Activated B cell treated with CpG ODN at 0.5 μM for 24 hours (primary cell): Measurements from ENCODE around the gene CAND1. TPM values are rescaled to one million over a fixed set of nuclear protein-coding genes. Genes with fewer than 3 reads are reported as not detected.

Experiments
- ATAC-seq: fragments of 200-7000 bp; cut with Tn5 transposase; one replicate; pipeline ENCODE4 v1.10.0; 2021; ENCODE audit warnings: low read depth, mild to moderate bottlenecking, moderate library complexity
- CTCF ChIA-PET: fragments of 350-600 bp; sonication (Branson Sonifier 250); formaldehyde crosslinking; loops from one replicate; lab custom pipeline; 2021; ENCODE audit warnings: antibody characterized with exemption; lab: Charles Lee
- POLR2A ChIA-PET: fragments of 350-600 bp; sonication (Branson Sonifier 250); formaldehyde crosslinking; loops from one replicate; lab custom pipeline; 2021; ENCODE audit warnings: antibody characterized with exemption; lab: Charles Lee
- DNase-seq: peaks from one replicate; pipeline ENCODE4 v3.0.0; 2022
- H3K27ac Mint-ChIP-seq: one replicate; pipeline ENCODE4 v1.8.0; 2020; ENCODE audit warnings: mixed read lengths
- H3K27me3 Mint-ChIP-seq: one replicate; pipeline ENCODE4 v1.8.0; 2021; ENCODE audit warnings: mixed read lengths
- H3K36me3 Mint-ChIP-seq: one replicate; pipeline ENCODE4 v1.8.0; 2021; ENCODE audit warnings: low read depth, mixed read lengths
- H3K4me1 Mint-ChIP-seq: one replicate; pipeline ENCODE4 v1.8.0; 2021; ENCODE audit warnings: mixed read lengths
- H3K4me3 Mint-ChIP-seq: one replicate; pipeline ENCODE4 v1.8.0; 2020; ENCODE audit warnings: mild to moderate bottlenecking, mixed read lengths
- H3K9me3 Mint-ChIP-seq: one replicate; pipeline ENCODE4 v1.8.0; 2020; ENCODE audit warnings: mixed read lengths
- intact Hi-C: fragments of 100-400 bp; cut with micrococcal nuclease; formaldehyde crosslinking; loops from one replicate; pipeline ENCODE4 v1.15.1; 2024
- total RNA-seq: library from RNA; stranded (reverse); gene quantifications from 2 replicates; pipeline ENCODE4 v1.2.3, GENCODE V29; 2022
- TF ChIP-seq, protein P1 (sequence below): fragments of 200-600 bp; IDR thresholded peaks from one replicate; pipeline ENCODE4 v1.8.0; 2022; ENCODE audit warnings: antibody characterized with exemption, mild to moderate bottlenecking

CAND1 gene
- total RNA-seq, 1 donor from 2014 or later, result 123 TPM

DNA sequence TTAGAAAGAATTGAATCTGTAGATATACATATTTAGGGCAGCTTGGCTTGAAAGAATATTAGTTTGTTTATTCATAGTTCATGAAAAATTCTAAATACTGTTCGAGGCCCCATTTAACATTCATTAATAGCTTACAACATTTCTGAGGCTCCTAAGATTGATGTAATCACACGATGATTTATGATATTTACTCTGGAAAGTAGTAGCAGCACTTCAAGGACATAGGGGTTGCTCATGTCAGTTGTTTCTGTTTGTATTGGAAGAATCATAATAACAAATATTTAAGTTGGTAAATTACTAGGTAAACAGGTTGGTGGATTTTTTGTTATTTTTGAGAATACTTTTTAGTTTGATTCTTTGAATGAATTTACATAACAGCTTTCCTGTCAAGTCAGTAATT is 30.4 kb downstream of the CAND1 start:
- ChIA-PET CTCF (no interaction called here), POLR2A (no interaction called here)
- no peak overlapping the region for H3K4me3 Mint-ChIP-seq
- DNase-seq, result no peak
- TF ChIP-seq, protein P1, sequence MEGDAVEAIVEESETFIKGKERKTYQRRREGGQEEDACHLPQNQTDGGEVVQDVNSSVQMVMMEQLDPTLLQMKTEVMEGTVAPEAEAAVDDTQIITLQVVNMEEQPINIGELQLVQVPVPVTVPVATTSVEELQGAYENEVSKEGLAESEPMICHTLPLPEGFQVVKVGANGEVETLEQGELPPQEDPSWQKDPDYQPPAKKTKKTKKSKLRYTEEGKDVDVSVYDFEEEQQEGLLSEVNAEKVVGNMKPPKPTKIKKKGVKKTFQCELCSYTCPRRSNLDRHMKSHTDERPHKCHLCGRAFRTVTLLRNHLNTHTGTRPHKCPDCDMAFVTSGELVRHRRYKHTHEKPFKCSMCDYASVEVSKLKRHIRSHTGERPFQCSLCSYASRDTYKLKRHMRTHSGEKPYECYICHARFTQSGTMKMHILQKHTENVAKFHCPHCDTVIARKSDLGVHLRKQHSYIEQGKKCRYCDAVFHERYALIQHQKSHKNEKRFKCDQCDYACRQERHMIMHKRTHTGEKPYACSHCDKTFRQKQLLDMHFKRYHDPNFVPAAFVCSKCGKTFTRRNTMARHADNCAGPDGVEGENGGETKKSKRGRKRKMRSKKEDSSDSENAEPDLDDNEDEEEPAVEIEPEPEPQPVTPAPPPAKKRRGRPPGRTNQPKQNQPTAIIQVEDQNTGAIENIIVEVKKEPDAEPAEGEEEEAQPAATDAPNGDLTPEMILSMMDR, result no peak
- H3K27me3 Mint-ChIP-seq, result no peaks in the 10 kb centered on the region
- no peaks in the 10 kb centered on the region for H3K4me1 Mint-ChIP-seq
- H3K27ac Mint-ChIP-seq, result no peak overlapping the region
- no peak for ATAC-seq
- intact Hi-C loops, result no loop called here
- H3K36me3 Mint-ChIP-seq, result peaks cover 84% of the 10 kb centered on the region
- H3K9me3 Mint-ChIP-seq, result no peaks in the 10 kb centered on the region

DNA sequence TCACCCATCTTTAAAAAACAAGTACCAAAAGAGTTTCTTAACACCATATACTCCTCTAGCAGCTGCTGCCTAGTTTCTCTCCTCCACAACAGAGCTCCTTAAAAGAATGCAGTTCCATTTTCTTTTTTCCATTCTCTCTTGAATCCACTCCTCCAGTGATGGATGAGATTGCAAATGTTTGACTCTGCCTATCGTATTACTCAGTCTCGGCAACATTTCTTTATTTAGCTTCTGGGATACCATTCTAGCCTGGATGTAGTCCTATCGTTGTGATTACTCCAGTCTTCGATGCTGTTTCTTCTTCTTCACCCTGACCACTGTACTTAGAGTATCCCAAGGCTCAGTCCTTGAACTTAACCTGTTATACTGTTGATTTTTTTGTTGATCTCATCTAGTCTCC is 30.8 kb downstream of the CAND1 start:
- Mint-ChIP-seq H3K36me3 (peaks cover 83% of the 10 kb centered on the region), H3K4me1 (no peaks in the 10 kb centered on the region), H3K27ac (no peak overlapping the region), H3K27me3 (no peaks in the 10 kb centered on the region), H3K9me3 (no peaks in the 10 kb centered on the region), H3K4me3 (no peak overlapping the region)
- intact Hi-C loops, result loop anchor here (1.0 kb wide), 1 partner anchor 26 kb away; no protein-coding TSS in a partner anchor
- ATAC-seq, result no peak
- ChIA-PET CTCF (no interaction called here), POLR2A (no interaction called here)
- DNase-seq, result no peak
- TF ChIP-seq, protein P1, result no peak

DNA sequence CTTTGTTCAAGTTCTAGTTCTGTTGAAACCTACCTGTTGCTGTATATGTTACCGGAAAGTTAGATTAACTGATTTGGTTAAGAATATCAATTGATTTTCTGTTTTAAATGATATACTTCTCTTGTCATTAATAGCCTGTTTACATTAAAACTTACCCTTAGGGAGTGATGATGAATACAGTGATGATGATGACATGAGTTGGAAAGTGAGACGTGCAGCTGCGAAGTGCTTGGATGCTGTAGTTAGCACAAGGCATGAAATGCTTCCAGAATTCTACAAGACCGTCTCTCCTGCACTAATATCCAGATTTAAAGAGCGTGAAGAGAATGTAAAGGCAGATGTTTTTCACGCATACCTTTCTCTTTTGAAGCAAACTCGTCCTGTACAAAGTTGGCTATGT is 33.0 kb downstream of the CAND1 start:
- Mint-ChIP-seq H3K9me3 (no peaks in the 10 kb centered on the region), H3K4me3 (no peak overlapping the region), H3K4me1 (no peaks in the 10 kb centered on the region), H3K27me3 (no peaks in the 10 kb centered on the region), H3K27ac (no peak overlapping the region), H3K36me3 (peaks cover 84% of the 10 kb centered on the region)
- ATAC-seq (no peak), DNase-seq (no peak)
- ChIA-PET POLR2A (no interaction called here), CTCF (no interaction called here)
- TF ChIP-seq, protein P1, result no peak
- intact Hi-C loops, result no loop called here

DNA sequence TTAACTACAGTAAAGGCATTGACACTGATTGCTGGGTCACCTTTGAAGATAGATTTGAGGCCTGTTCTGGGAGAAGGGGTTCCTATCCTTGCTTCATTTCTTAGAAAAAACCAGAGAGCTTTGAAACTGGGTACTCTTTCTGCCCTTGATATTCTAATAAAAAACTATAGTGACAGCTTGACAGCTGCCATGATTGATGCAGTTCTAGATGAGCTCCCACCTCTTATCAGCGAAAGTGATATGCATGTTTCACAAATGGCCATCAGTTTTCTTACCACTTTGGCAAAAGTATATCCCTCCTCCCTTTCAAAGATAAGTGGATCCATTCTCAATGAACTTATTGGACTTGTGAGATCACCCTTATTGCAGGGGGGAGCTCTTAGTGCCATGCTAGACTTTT is 36.4 kb downstream of the CAND1 start:
- intact Hi-C loops, result no loop called here
- Mint-ChIP-seq H3K4me3 (no peak overlapping the region), H3K27ac (no peak overlapping the region), H3K9me3 (no peaks in the 10 kb centered on the region), H3K36me3 (peaks cover 86% of the 10 kb centered on the region), H3K4me1 (no peaks in the 10 kb centered on the region), H3K27me3 (no peaks in the 10 kb centered on the region)
- CTCF ChIA-PET, result no interaction called here
- DNase-seq, result no peak
- TF ChIP-seq, protein P1, result no peak
- ATAC-seq, result no peak
- POLR2A ChIA-PET, result no interaction called here

DNA sequence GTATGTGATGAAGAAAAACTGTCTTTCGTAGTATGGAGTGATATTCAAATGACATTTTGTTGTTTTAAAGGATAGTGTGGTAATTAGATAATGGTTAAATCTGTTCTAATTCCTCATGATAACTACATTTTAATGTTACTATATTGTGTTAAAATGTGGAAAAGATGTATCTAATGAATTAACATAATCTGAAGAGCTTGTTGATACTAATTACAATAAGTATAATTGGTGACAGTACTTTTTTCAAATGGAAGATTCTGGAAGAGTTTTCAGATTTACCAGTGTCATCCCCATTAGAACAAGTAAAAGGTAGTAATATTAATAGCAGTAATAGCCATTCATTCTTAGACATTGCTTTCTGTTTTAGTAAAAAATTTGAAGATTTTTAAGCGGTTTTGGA is 37.6 kb downstream of the CAND1 start:
- Mint-ChIP-seq H3K36me3 (peaks cover 92% of the 10 kb centered on the region), H3K4me3 (no peak overlapping the region), H3K4me1 (no peaks in the 10 kb centered on the region), H3K27ac (no peak overlapping the region), H3K27me3 (no peaks in the 10 kb centered on the region), H3K9me3 (no peaks in the 10 kb centered on the region)
- ChIA-PET POLR2A (no interaction called here), CTCF (interaction anchor here (1.4 kb wide), 1 partner anchor 637 kb away, joined by 3 read pairs; no protein-coding TSS in a partner anchor)
- TF ChIP-seq, protein P1, result no peak
- intact Hi-C loops, result no loop called here
- no peak for ATAC-seq
- DNase-seq, result no peak
